HepG2 (cell line): ENCODE results near the gene ABCB10. TPM values are rescaled to one million over a fixed set of nuclear protein-coding genes. Genes with fewer than 3 reads are reported as not detected.

Source experiments
- ATF1 ChIP-seq: IDR thresholded peaks from 2 replicates; pipeline ENCODE4 v1.6.1; 2016; ENCODE audit warnings: mild to moderate bottlenecking, control low read depth
- ATF4 ChIP-seq, 2 experiments: fragments of 450-650 bp in 1 of 2; sonication (generic) in 1 of 2; formaldehyde crosslinking; IDR thresholded peaks; 2 replicates each; pipeline versions ENCODE4 v1.5.0 to v1.8.0; 2020 to 2022; ENCODE audit warnings: mild to moderate bottlenecking in 1 of 2, missing genetic modification reagents in 1 of 2
- ATF7 ChIP-seq, 2 experiments: fragments of 450-650 bp in 1 of 2; sonication (generic) in 1 of 2; formaldehyde crosslinking in 1 of 2; IDR thresholded peaks; 2 replicates each; pipeline versions ENCODE4 v1.4.0 to v1.6.1; 2016 to 2020; ENCODE audit warnings: antibody characterized with exemption in 1 of 2, mild to moderate bottlenecking in 1 of 2, missing genetic modification reagents in 1 of 2
- BCL6 ChIP-seq: IDR thresholded peaks from 2 replicates; pipeline ENCODE4 v1.6.1; 2016; ENCODE audit warnings: missing genetic modification reagents, missing compliant biosample characterization
- CBX2 ChIP-seq, 2 experiments: fragments of 200-600 bp in 1 of 2; sonication (generic); formaldehyde crosslinking in 1 of 2; IDR thresholded peaks; 2 replicates each; pipeline versions ENCODE4 v1.7.0 to v1.8.1; 2018 to 2022; ENCODE audit warnings: low read depth in 2 of 2, low read length in 1 of 2, mild to moderate bottlenecking in 1 of 2, missing genetic modification reagents in 1 of 2
- HOXA5 ChIP-seq: sonication (generic); formaldehyde crosslinking; IDR thresholded peaks from 2 replicates; pipeline ENCODE4 v1.4.0; 2020; ENCODE audit warnings: missing genetic modification reagents
- KAT7 ChIP-seq: IDR thresholded peaks from 2 replicates; pipeline ENCODE4 v1.6.1; 2018; ENCODE audit warnings: borderline replicate concordance, missing compliant biosample characterization
- MAX ChIP-seq: IDR thresholded peaks from 2 replicates; pipeline ENCODE4 v1.6.1; 2012; ENCODE audit warnings: inconsistent platforms
- MIXL1 ChIP-seq: IDR thresholded peaks from 2 replicates; pipeline ENCODE4 v1.6.1; 2016
- RXRB ChIP-seq: IDR thresholded peaks from 2 replicates; pipeline ENCODE4 v1.6.1; 2016; ENCODE audit warnings: borderline replicate concordance, missing genetic modification reagents, missing compliant biosample characterization
- WIZ ChIP-seq: sonication (generic); formaldehyde crosslinking; IDR thresholded peaks from 2 replicates; pipeline ENCODE4 v1.5.1; 2020; ENCODE audit warnings: mild to moderate bottlenecking, missing genetic modification reagents
- ZNF335 ChIP-seq: sonication (generic); formaldehyde crosslinking; IDR thresholded peaks from 2 replicates; pipeline ENCODE4 v1.4.0; 2020; ENCODE audit warnings: missing genetic modification reagents
- ZNF431 ChIP-seq: sonication (generic); formaldehyde crosslinking; IDR thresholded peaks from 2 replicates; pipeline ENCODE4 v1.9.0; 2022; ENCODE audit warnings: missing genetic modification reagents, low read depth, mild to moderate bottlenecking, borderline replicate concordance
- ZNF720 ChIP-seq: sonication (generic); formaldehyde crosslinking; IDR thresholded peaks from 2 replicates; pipeline ENCODE4 v1.4.0; 2020; ENCODE audit warnings: missing genetic modification reagents
- ZNF800 ChIP-seq: sonication (generic); formaldehyde crosslinking; IDR thresholded peaks from 2 replicates; pipeline ENCODE4 v1.4.0; 2020; ENCODE audit warnings: missing genetic modification reagents
- polyA plus RNA-seq, 8 experiments: library from polyadenylated mRNA; depleted of rRNA in 3 of 8; stranded (reverse) in 7 of 8; unstranded in 1 of 8; fragments of >200 nt; fragmentation: Illumina TruSeq in 4 of 8; extraction: Trizol in 4 of 8; gene quantifications; 2 replicates each; pipeline versions ENCODE4 v1.2.1 to v1.2.3, GENCODE V29; 2011 to 2016; ENCODE audit warnings: low read depth in 4 of 8, missing spikeins in 1 of 8, mixed read lengths in 1 of 8; ENCODE audit not compliant: insufficient read depth in 1 of 8
- total RNA-seq, 5 experiments: library from RNA; depleted of rRNA; stranded (reverse); fragments of >200 nt; fragmentation: Illumina TruSeq; extraction: Trizol; gene quantifications; 2 replicates each; pipeline ENCODE4 v1.2.3, GENCODE V29; 2016; ENCODE audit warnings: low read depth in 1 of 5
- TF ChIP-seq, protein P1 (sequence below), 2 experiments: IDR thresholded peaks; 2 replicates each; pipeline ENCODE4 v1.6.1; 2011 to 2012; ENCODE audit warnings: low read length in 2 of 2, borderline replicate concordance in 1 of 2, low read depth in 1 of 2, mild to moderate bottlenecking in 1 of 2, moderate library complexity in 1 of 2
- TF ChIP-seq, protein P2 (sequence below): IDR thresholded peaks from 2 replicates; pipeline ENCODE4 v1.6.1; 2018; ENCODE audit warnings: missing genetic modification reagents, mild to moderate bottlenecking, missing compliant biosample characterization

Gene ABCB10
- total and polyA plus RNA-seq, 2 of the 13 experiments (the other 11 are each of a cell fraction or from before 2014, with no cell fraction given), result 11.2 to 28.9 TPM

- no peak for TF ChIP-seq ATF7 (IDR thresholded peaks at IDR 0.05)
- peak; percentile 65; the same call in 1 of the 2 replicates for TF ChIP-seq ATF7 (CRISPR knock-in tag; IDR thresholded peaks at IDR 0.05)
- peak; percentile 91 for TF ChIP-seq ZNF800 (CRISPR knock-in tag)
- TF ChIP-seq ZNF720 (CRISPR knock-in tag), result no peak
- TF ChIP-seq KAT7 (CRISPR knock-in tag), result peak; percentile 82; the same call in 1 of the 2 replicates
- no peak; the same call in 1 of the 2 replicates for TF ChIP-seq WIZ
- TF ChIP-seq, protein P1, sequence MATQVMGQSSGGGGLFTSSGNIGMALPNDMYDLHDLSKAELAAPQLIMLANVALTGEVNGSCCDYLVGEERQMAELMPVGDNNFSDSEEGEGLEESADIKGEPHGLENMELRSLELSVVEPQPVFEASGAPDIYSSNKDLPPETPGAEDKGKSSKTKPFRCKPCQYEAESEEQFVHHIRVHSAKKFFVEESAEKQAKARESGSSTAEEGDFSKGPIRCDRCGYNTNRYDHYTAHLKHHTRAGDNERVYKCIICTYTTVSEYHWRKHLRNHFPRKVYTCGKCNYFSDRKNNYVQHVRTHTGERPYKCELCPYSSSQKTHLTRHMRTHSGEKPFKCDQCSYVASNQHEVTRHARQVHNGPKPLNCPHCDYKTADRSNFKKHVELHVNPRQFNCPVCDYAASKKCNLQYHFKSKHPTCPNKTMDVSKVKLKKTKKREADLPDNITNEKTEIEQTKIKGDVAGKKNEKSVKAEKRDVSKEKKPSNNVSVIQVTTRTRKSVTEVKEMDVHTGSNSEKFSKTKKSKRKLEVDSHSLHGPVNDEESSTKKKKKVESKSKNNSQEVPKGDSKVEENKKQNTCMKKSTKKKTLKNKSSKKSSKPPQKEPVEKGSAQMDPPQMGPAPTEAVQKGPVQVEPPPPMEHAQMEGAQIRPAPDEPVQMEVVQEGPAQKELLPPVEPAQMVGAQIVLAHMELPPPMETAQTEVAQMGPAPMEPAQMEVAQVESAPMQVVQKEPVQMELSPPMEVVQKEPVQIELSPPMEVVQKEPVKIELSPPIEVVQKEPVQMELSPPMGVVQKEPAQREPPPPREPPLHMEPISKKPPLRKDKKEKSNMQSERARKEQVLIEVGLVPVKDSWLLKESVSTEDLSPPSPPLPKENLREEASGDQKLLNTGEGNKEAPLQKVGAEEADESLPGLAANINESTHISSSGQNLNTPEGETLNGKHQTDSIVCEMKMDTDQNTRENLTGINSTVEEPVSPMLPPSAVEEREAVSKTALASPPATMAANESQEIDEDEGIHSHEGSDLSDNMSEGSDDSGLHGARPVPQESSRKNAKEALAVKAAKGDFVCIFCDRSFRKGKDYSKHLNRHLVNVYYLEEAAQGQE (IDR thresholded peaks at IDR 0.05; ENCODE audit: borderline replicate concordance in 1 of 2, low read depth in 1 of 2, low read length in 2 of 2), result no peak; a peak in 1 of 4 replicates
- TF ChIP-seq HOXA5 (CRISPR knock-in tag), result peak; percentile 81
- no peak for TF ChIP-seq CBX2 (IDR thresholded peaks at IDR 0.05; ENCODE audit: low read depth, low read length)
- no peak for TF ChIP-seq CBX2 (CRISPR knock-in tag; IDR thresholded peaks at IDR 0.05; ENCODE audit: low read depth)
- TF ChIP-seq MIXL1 (CRISPR knock-in tag), result peak; percentile 56; the same call in 1 of the 2 replicates
- TF ChIP-seq ATF4 (CRISPR knock-in tag; IDR thresholded peaks at IDR 0.05), result peak in 1 of 2 experiments; percentile 73; a peak in 2 of 4 replicates
- peak; percentile 17; the same call in 1 of the 2 replicates for TF ChIP-seq BCL6 (CRISPR knock-in tag)
- TF ChIP-seq, protein P2, sequence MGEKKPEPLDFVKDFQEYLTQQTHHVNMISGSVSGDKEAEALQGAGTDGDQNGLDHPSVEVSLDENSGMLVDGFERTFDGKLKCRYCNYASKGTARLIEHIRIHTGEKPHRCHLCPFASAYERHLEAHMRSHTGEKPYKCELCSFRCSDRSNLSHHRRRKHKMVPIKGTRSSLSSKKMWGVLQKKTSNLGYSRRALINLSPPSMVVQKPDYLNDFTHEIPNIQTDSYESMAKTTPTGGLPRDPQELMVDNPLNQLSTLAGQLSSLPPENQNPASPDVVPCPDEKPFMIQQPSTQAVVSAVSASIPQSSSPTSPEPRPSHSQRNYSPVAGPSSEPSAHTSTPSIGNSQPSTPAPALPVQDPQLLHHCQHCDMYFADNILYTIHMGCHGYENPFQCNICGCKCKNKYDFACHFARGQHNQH (CRISPR knock-in tag), result peak; percentile 66; the same call in 1 of the 2 replicates
- TF ChIP-seq RXRB (CRISPR knock-in tag), result peak; percentile 61; the same call in 1 of the 2 replicates
- no peak for TF ChIP-seq ATF1 (CRISPR knock-in tag)
- TF ChIP-seq ZNF431 (CRISPR knock-in tag), result peak; percentile 83
- TF ChIP-seq MAX, result peak; percentile 92
- peak; percentile 67; the same call in 1 of the 2 replicates for TF ChIP-seq ZNF335 (CRISPR knock-in tag)
Measured at GRCh38 chr1:229558460-229559335, at the start of gene ABCB10 (continued).
